Neural progenitor cell (in vitro differentiated cells): ENCODE data around the gene SND1.

Source experiments
- CTCF ChIP-seq: fragments of 200-600 bp; sonication (generic); IDR thresholded peaks from 2 replicates; pipeline ENCODE4 v1.5.1; 2017; ENCODE audit warnings: antibody characterized with exemption, mild to moderate bottlenecking
- EZH2 ChIP-seq: fragments of 200-600 bp; sonication (generic); IDR thresholded peaks from 2 replicates; pipeline ENCODE4 v1.6.1; 2017; ENCODE audit warnings: antibody characterized with exemption, mild to moderate bottlenecking, moderate library complexity

GRCh38 chr7:128112781-128113221 lies 460.8 kb downstream of the SND1 start:
- TF ChIP-seq CTCF (no peak), EZH2 (no peak)
